T-helper 2 cell treated with Interferon-gamma antibody and Interleukin-4, amounts not matched to agents 5 μg/mL and 100 μg/mL, for 36 hours (primary cell): ENCODE data around the gene NAIP.
"Not testable (repeated sequence)": the region's sequence is repeated elsewhere in the genome, so short reads cannot be mapped to it uniquely, and the experiment has no call there.

ENCODE experiments used
- DNase-seq: peaks from one replicate; pipeline ENCODE4 v3.0.0; 2021; ENCODE audit warnings: low spot score
- H3K27ac Mint-ChIP-seq: one replicate; pipeline ENCODE4 v1.8.0; 2021; ENCODE audit warnings: mild to moderate bottlenecking, mixed read lengths
- H3K27me3 Mint-ChIP-seq: one replicate; pipeline ENCODE4 v1.8.0; 2021; ENCODE audit warnings: low read depth, mixed read lengths
- H3K36me3 Mint-ChIP-seq: one replicate; pipeline ENCODE4 v1.8.0; 2021; ENCODE audit warnings: low read depth, mixed read lengths
- H3K4me1 Mint-ChIP-seq: one replicate; pipeline ENCODE4 v1.8.0; 2021; ENCODE audit warnings: low read depth, mixed read lengths
- H3K4me3 Mint-ChIP-seq: one replicate; pipeline ENCODE4 v1.8.0; 2022; ENCODE audit warnings: mild to moderate bottlenecking, moderate library complexity, mixed read lengths
- H3K9me3 Mint-ChIP-seq: one replicate; pipeline ENCODE4 v1.8.0; 2021; ENCODE audit warnings: mixed read lengths

The NAIP gene

DNA sequence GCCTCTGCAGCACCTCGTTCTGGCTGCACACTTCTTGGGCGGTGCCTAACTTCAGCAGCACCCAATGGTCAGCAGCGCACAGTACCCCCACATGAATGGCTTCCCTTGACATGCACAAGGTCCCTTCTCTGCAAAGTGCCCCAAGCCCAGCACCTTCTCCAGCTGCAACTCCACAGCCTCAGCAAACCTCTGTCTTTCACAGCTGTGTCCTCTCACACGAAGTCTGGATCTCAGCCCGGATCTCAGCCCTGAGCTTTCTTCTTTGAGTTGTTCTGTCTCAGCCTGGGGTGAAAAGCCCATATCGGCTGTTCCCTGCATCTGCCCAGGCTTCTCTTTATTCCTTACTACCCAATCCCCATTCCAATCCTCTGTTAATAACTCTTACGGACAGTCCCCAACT lies 57.9 kb downstream of the NAIP start:
- not testable (repeated sequence) for H3K4me3 Mint-ChIP-seq, H3K9me3 Mint-ChIP-seq, H3K4me1 Mint-ChIP-seq, H3K36me3 Mint-ChIP-seq, H3K27me3 Mint-ChIP-seq, DNase-seq, H3K27ac Mint-ChIP-seq

DNA sequence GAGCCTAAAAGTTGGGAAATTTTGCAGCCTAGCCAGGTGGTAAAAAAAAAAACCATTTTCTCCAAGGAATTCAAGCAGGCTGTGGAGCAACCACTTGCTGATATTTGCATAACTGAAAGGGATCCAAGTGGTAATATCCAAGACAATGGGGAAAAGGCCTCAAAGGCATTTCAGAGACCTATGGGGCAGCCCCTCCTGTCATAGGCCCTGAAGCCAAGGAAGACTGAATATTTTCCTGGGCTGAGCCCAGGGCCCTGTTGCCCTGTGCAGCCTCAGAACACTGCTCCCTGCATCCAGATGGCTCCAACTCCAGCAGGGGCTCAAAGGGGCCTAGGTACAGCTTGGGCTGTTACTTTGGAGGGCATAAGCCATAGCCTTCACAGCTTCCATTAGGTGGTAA lies 60.6 kb downstream of the NAIP start:
- not testable (repeated sequence) for H3K4me3 Mint-ChIP-seq, DNase-seq, H3K27ac Mint-ChIP-seq, H3K27me3 Mint-ChIP-seq, H3K9me3 Mint-ChIP-seq, H3K4me1 Mint-ChIP-seq, H3K36me3 Mint-ChIP-seq

DNA sequence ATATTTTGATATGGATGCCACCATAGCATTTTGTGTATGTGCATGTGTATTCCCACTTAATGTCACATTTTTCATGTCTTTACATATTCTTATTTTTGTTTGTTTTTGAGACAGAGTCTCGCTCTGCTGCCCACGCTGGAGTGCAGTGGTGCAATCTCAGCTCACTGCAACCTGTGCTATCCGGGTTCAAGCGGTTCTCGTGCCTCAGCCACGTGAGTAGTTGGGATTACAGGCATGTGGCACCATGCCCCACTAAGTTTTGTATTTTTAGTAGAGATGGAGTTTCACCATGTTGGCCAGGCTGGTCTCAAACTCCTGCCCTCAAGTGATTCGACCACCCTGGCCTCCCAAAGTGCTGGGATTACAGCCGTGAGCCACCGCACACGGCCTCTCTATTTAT lies 72.1 kb downstream of the NAIP start:
- not testable (repeated sequence) for DNase-seq, H3K36me3 Mint-ChIP-seq, H3K4me1 Mint-ChIP-seq, H3K27me3 Mint-ChIP-seq, H3K27ac Mint-ChIP-seq, H3K4me3 Mint-ChIP-seq, H3K9me3 Mint-ChIP-seq

DNA sequence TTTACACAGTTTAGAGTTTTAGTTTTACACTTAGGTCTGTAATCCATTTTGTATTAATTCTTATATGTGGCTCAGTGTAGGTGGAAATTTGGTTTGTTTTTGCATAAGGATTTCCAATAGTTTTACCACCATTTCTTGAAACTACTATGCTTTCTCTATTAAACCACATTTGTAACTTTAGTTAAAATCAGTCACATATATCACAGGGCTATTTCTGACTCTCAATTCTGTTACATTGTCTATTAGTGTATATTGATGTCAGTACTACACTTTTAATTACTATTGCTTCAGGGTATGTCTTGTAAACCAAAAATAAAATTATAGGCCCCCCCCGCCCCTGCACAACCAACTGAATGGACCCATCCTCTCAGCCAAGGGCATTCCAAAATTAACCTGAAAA lies 92.6 kb downstream of the NAIP start:
- not testable (repeated sequence) for H3K27ac Mint-ChIP-seq, H3K36me3 Mint-ChIP-seq, H3K27me3 Mint-ChIP-seq, H3K4me1 Mint-ChIP-seq, H3K9me3 Mint-ChIP-seq, H3K4me3 Mint-ChIP-seq, DNase-seq

DNA sequence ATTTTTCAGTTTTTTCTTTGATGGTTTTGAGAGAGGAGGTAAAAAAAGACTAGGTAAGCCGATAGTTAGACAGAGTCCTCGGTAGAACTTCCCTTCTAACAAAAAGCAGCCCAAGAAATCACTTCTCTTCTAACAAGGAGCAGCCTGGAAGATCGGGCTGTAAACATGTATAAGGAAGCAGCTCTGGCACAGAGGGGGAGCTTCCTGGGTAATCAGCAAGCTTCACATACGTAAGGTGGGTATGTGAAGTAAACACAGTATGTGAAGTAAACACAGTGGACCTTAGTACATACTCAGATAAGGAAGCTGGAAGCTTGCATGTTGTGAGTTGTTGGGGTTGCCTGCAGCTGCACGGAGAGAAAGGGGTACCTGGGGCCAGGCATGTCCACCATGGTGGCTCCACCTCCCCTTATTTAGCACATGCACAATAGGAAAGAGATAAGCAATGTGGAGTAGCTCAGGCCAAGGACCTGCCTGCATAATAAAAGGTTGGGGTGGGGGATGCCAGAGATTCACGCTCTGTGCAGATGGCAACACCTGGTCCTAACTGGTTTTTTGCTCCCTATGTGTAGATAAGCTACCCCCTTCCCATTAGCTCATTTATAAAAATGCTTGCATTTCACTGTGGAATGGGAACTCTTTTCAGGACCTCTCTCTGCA lies 93.3 kb downstream of the NAIP start:
- H3K4me3 Mint-ChIP-seq, H3K9me3 Mint-ChIP-seq, H3K27ac Mint-ChIP-seq, DNase-seq, H3K36me3 Mint-ChIP-seq, H3K27me3 Mint-ChIP-seq, H3K4me1 Mint-ChIP-seq: not testable (repeated sequence)

DNA sequence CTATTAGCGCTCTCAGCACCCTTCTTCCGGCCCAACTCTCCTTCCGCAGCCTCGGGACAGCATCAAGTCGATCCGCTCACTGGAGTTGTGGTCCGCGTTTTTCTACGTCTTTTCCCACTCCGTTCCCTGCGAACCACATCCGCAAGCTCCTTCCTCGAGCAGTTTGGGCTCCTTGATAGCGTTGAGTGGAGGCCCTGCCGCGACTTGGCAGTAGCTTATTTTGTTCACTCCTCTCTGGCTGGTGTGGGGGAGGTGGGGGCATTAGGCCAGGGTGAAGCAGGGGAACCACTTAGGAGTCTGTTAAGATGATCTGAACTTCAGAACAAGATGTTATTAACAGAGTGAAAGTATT lies 100.0 kb downstream of the NAIP start:
- H3K4me1 Mint-ChIP-seq: not testable (repeated sequence)

More for the DNA sequence above, 100.0 kb downstream of the NAIP start:
- not testable (repeated sequence) for H3K36me3 Mint-ChIP-seq, H3K4me3 Mint-ChIP-seq, H3K9me3 Mint-ChIP-seq, H3K27ac Mint-ChIP-seq, H3K27me3 Mint-ChIP-seq, DNase-seq
